ENCODE measurements around the gene GTPBP3.

DNA sequence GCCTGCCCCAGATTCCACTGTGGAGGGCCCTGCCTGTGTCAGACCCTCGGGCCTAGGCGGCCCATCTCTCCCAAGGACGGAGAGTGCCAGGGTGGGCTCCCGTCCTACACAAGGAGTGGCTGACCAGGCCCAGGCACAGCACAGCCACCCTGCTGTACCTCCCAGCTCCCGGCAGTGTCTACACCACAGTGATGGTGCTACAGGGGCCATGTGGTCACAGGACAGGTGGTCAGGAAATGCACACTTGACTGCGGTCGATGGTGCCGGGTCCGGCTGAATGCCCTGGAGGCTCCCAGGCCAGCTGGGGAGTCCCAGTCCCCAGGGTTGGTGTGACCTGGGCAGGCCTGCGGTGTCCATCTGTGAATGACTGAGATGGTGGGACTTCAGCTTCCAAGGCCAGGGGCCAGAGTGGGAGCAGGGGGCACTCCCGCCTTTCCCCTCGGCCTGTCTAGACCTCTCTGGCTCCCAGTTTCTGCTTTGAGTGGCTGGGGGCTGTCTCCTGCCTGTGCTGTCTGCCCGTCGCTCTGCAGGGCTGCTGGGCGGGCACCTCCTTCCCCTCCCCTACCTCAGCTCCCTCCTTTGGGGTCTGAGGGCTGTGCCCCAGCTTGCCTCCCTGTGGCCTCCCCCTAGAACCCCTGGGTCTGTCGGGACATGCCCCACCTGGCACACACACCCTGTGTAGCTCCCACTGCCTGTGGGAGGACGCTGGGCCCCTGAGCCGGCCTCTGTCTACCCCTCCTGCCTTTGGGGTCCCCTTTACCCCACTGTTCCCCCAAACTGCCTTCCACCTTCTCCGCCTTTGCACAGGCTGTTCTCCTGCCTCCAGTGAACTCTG lies 15.5 kb upstream of the GTPBP3 start:
- TF ChIP-seq, protein P1, sequence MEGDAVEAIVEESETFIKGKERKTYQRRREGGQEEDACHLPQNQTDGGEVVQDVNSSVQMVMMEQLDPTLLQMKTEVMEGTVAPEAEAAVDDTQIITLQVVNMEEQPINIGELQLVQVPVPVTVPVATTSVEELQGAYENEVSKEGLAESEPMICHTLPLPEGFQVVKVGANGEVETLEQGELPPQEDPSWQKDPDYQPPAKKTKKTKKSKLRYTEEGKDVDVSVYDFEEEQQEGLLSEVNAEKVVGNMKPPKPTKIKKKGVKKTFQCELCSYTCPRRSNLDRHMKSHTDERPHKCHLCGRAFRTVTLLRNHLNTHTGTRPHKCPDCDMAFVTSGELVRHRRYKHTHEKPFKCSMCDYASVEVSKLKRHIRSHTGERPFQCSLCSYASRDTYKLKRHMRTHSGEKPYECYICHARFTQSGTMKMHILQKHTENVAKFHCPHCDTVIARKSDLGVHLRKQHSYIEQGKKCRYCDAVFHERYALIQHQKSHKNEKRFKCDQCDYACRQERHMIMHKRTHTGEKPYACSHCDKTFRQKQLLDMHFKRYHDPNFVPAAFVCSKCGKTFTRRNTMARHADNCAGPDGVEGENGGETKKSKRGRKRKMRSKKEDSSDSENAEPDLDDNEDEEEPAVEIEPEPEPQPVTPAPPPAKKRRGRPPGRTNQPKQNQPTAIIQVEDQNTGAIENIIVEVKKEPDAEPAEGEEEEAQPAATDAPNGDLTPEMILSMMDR (IDR thresholded peaks at IDR 0.05) = no peak
- TF ChIP-seq, protein P2, sequence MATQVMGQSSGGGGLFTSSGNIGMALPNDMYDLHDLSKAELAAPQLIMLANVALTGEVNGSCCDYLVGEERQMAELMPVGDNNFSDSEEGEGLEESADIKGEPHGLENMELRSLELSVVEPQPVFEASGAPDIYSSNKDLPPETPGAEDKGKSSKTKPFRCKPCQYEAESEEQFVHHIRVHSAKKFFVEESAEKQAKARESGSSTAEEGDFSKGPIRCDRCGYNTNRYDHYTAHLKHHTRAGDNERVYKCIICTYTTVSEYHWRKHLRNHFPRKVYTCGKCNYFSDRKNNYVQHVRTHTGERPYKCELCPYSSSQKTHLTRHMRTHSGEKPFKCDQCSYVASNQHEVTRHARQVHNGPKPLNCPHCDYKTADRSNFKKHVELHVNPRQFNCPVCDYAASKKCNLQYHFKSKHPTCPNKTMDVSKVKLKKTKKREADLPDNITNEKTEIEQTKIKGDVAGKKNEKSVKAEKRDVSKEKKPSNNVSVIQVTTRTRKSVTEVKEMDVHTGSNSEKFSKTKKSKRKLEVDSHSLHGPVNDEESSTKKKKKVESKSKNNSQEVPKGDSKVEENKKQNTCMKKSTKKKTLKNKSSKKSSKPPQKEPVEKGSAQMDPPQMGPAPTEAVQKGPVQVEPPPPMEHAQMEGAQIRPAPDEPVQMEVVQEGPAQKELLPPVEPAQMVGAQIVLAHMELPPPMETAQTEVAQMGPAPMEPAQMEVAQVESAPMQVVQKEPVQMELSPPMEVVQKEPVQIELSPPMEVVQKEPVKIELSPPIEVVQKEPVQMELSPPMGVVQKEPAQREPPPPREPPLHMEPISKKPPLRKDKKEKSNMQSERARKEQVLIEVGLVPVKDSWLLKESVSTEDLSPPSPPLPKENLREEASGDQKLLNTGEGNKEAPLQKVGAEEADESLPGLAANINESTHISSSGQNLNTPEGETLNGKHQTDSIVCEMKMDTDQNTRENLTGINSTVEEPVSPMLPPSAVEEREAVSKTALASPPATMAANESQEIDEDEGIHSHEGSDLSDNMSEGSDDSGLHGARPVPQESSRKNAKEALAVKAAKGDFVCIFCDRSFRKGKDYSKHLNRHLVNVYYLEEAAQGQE (IDR thresholded peaks at IDR 0.05; ENCODE audit: insufficient read depth in 1 of 2, low read depth in 2 of 2, low read length in 1 of 2) = no peak

Measured in Panc1 (cell line).